ENCODE data around the gene BAIAP2.

The BAIAP2 gene

GRCh38 chr17:81036197-81036941, 1.4 kb downstream of the BAIAP2 start:
- in situ Hi-C loops (cut with HindIII; ENCODE audit: low sequenced_read_pairs) = loop anchor here (5.0 kb wide), 1 partner anchor 76 kb away; no protein-coding TSS in a partner anchor

- in situ Hi-C loops (cut with HindIII; ENCODE audit: low sequenced_read_pairs) = loop anchor here (5.0 kb wide), 1 partner anchor 75 kb away; no protein-coding TSS in a partner anchor
Observed at GRCh38 chr17:81037026-81037797, 2.3 kb downstream of the BAIAP2 start.

GRCh38 chr17:81037798-81038733, 3.1 kb downstream of the BAIAP2 start:
- in situ Hi-C loops (cut with HindIII; ENCODE audit: low sequenced_read_pairs) = loop anchor here (5.0 kb wide), 1 partner anchor 74 kb away; no protein-coding TSS in a partner anchor

- in situ Hi-C loops (cut with HindIII; ENCODE audit: low sequenced_read_pairs) = loop anchor here (5.0 kb wide), 1 partner anchor 73 kb away; no protein-coding TSS in a partner anchor
Observed at GRCh38 chr17:81039096-81039495, 4.1 kb downstream of the BAIAP2 start.

- in situ Hi-C loops (cut with HindIII; ENCODE audit: low sequenced_read_pairs) = loop anchor here (5.0 kb wide), 1 partner anchor 72 kb away; no protein-coding TSS in a partner anchor
Observed at GRCh38 chr17:81039854-81040758, 5.2 kb downstream of the BAIAP2 start.

- in situ Hi-C loops (cut with HindIII; ENCODE audit: low sequenced_read_pairs) = no loop called here
Observed at GRCh38 chr17:81040791-81041337, 5.9 kb downstream of the BAIAP2 start.

GRCh38 chr17:81042606-81043005, 7.7 kb downstream of the BAIAP2 start:
- in situ Hi-C loops (cut with HindIII; ENCODE audit: low sequenced_read_pairs) = no loop called here

- in situ Hi-C loops (cut with HindIII; ENCODE audit: low sequenced_read_pairs) = no loop called here
Observed at GRCh38 chr17:81043319-81043724, 8.4 kb downstream of the BAIAP2 start.

GRCh38 chr17:81043725-81044427, 8.9 kb downstream of the BAIAP2 start:
- in situ Hi-C loops (cut with HindIII; ENCODE audit: low sequenced_read_pairs) = no loop called here

- in situ Hi-C loops (cut with HindIII; ENCODE audit: low sequenced_read_pairs) = no loop called here
Observed at GRCh38 chr17:81044428-81044763, 9.4 kb downstream of the BAIAP2 start.

- in situ Hi-C loops (cut with HindIII; ENCODE audit: low sequenced_read_pairs) = no loop called here
Observed at GRCh38 chr17:81044764-81045589, 10.0 kb downstream of the BAIAP2 start.

- in situ Hi-C loops (cut with HindIII; ENCODE audit: low sequenced_read_pairs) = no loop called here
Observed at GRCh38 chr17:81045590-81046095, 10.7 kb downstream of the BAIAP2 start.

GRCh38 chr17:81046132-81046769, 11.3 kb downstream of the BAIAP2 start:
- in situ Hi-C loops (cut with HindIII; ENCODE audit: low sequenced_read_pairs) = no loop called here

GRCh38 chr17:81046770-81047359, 11.9 kb downstream of the BAIAP2 start:
- in situ Hi-C loops (cut with HindIII; ENCODE audit: low sequenced_read_pairs) = no loop called here

GRCh38 chr17:81048827-81049371, 13.9 kb downstream of the BAIAP2 start:
- in situ Hi-C loops (cut with HindIII; ENCODE audit: low sequenced_read_pairs) = no loop called here

GRCh38 chr17:81049372-81049911, 14.5 kb downstream of the BAIAP2 start:
- in situ Hi-C loops (cut with HindIII; ENCODE audit: low sequenced_read_pairs) = no loop called here

All from endothelial cell of hepatic sinusoid (primary cell).